Measurements from ENCODE around the gene CHEK1.

Gene CHEK1

GRCh38 chr11:125605417-125605816 is 19.5 kb upstream of the CHEK1 start:
- TF ChIP-seq TAF1 (IDR thresholded peaks at IDR 0.05; ENCODE audit: borderline replicate concordance, insufficient read depth, low read length): no peak
- TF ChIP-seq POLR2AphosphoS5 (IDR thresholded peaks at IDR 0.05; ENCODE audit: low read depth, low read length): no peak
- TF ChIP-seq REST (IDR thresholded peaks at IDR 0.05; ENCODE audit: insufficient read depth in 1 of 2, low read depth in 2 of 2, low read length in 2 of 2): no peak
- TF ChIP-seq FOXP2 (optimal IDR thresholded peaks at IDR 0.05; ENCODE audit: borderline replicate concordance, extremely low read depth, extremely low read length, insufficient read depth): no peak
- TF ChIP-seq SIN3A (IDR thresholded peaks at IDR 0.05; ENCODE audit: borderline replicate concordance, insufficient read depth, low read length): no peak

- TF ChIP-seq FOXP2 (optimal IDR thresholded peaks at IDR 0.05; ENCODE audit: borderline replicate concordance, extremely low read depth, extremely low read length, insufficient read depth): no peak
- TF ChIP-seq TAF1 (IDR thresholded peaks at IDR 0.05; ENCODE audit: borderline replicate concordance, insufficient read depth, low read length): no peak
- TF ChIP-seq SIN3A (IDR thresholded peaks at IDR 0.05; ENCODE audit: borderline replicate concordance, insufficient read depth, low read length): no peak
- TF ChIP-seq REST (IDR thresholded peaks at IDR 0.05; ENCODE audit: insufficient read depth in 1 of 2, low read depth in 2 of 2, low read length in 2 of 2): no peak
- TF ChIP-seq POLR2AphosphoS5 (IDR thresholded peaks at IDR 0.05; ENCODE audit: low read depth, low read length): no peak
These were observed 15.4 kb upstream of the CHEK1 start for GRCh38 chr11:125609545-125609944.

- no peak for TF ChIP-seq REST (IDR thresholded peaks at IDR 0.05; ENCODE audit: insufficient read depth in 1 of 2, low read depth in 2 of 2, low read length in 2 of 2)
These were observed 6.6 kb upstream of the CHEK1 start for GRCh38 chr11:125618383-125618782.

GRCh38 chr11:125621995-125622394 is 3.0 kb upstream of the CHEK1 start:
- TF ChIP-seq TAF1 (IDR thresholded peaks at IDR 0.05; ENCODE audit: borderline replicate concordance, insufficient read depth, low read length) (no peak), SIN3A (IDR thresholded peaks at IDR 0.05; ENCODE audit: borderline replicate concordance, insufficient read depth, low read length) (no peak), FOXP2 (optimal IDR thresholded peaks at IDR 0.05; ENCODE audit: borderline replicate concordance, extremely low read depth, extremely low read length, insufficient read depth) (no peak), REST (IDR thresholded peaks at IDR 0.05; ENCODE audit: insufficient read depth in 1 of 2, low read depth in 2 of 2, low read length in 2 of 2) (no peak), POLR2AphosphoS5 (IDR thresholded peaks at IDR 0.05; ENCODE audit: low read depth, low read length) (no peak)

GRCh38 chr11:125623064-125623463 is 1.9 kb upstream of the CHEK1 start:
- TF ChIP-seq POLR2AphosphoS5 (IDR thresholded peaks at IDR 0.05; ENCODE audit: low read depth, low read length) (peak; percentile 55; the same call in 1 of the 2 replicates), SIN3A (IDR thresholded peaks at IDR 0.05; ENCODE audit: borderline replicate concordance, insufficient read depth, low read length) (no peak)
